ENCODE measurements around the gene TMCO4.

DNA sequence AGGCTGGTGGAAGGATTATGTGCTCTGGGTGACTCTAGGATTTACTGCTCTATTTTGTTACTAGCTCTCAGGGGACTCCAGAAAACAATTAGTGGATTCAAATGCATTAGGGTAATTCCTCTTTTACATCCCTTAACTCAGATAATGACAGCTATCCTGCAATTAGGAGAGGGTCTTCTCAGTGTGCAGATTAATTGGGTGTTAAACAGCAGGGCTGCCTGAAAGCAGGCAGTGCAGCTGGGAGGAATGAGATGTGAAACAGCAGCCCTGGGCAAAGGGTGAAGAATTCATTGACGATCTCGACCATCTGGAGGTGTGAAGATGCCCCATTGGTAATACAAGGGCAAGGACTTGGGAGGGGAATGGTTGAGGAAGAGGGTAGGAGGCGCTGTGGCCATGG is 68.9 kb downstream of the TMCO4 start:
- TF ChIP-seq POLR2A (IDR thresholded peaks at IDR 0.05; ENCODE audit: low read length) = no peak
- TF ChIP-seq GATA1 (IDR thresholded peaks at IDR 0.05; ENCODE audit: low read depth, low read length) = no peak

Data from erythroblast (primary cell).